MM.1S (cell line): ENCODE measurements around the gene USO1.
"Not testable (repeated sequence)": the region's sequence is repeated elsewhere in the genome, so short reads cannot be mapped to it uniquely, and the experiment has no call there.

Experiments used
- DNase-seq: peaks from one replicate; pipeline ENCODE4 v3.0.0-alpha.2; 2015
- H2AFZ ChIP-seq: fragments of 300-600 bp; sonication (generic); 2 replicates; pipeline ENCODE4 v1.6.0; 2016; ENCODE audit warnings: antibody characterized with exemption, low read length
- H3F3A ChIP-seq: fragments of 300-600 bp; sonication (generic); 2 replicates; pipeline ENCODE4 v1.6.1; 2016; ENCODE audit warnings: mild to moderate bottlenecking, antibody characterized with exemption, low read length, moderate library complexity, mixed read lengths; ENCODE audit not compliant: insufficient read depth
- H3K27ac ChIP-seq: fragments of 300-600 bp; sonication (generic); 2 replicates; pipeline ENCODE4 v1.5.1; 2016; ENCODE audit warnings: mild to moderate bottlenecking, low read length
- H3K27me3 ChIP-seq: fragments of 300-600 bp; sonication (generic); replicated peaks from 2 replicates; pipeline ENCODE4 v1.6.0; 2016; ENCODE audit warnings: low read length; ENCODE audit not compliant: insufficient read depth
- H3K36me3 ChIP-seq: fragments of 300-600 bp; sonication (generic); replicated peaks from 2 replicates; pipeline ENCODE4 v1.6.1; 2016; ENCODE audit warnings: mild to moderate bottlenecking, low read length, mixed read lengths; ENCODE audit not compliant: insufficient read depth
- H3K4me1 ChIP-seq: fragments of 300-600 bp; sonication (generic); 2 replicates; pipeline ENCODE4 v1.6.1; 2016; ENCODE audit warnings: low read length, mixed read lengths
- H3K4me2 ChIP-seq: fragments of 300-600 bp; sonication (generic); 2 replicates; pipeline ENCODE4 v1.6.0; 2016; ENCODE audit warnings: low read depth, low read length
- H3K4me3 ChIP-seq: fragments of 300-600 bp; sonication (generic); 2 replicates; pipeline ENCODE4 v1.5.1; 2016; ENCODE audit warnings: low read length, mixed read lengths
- H3K79me2 ChIP-seq: fragments of 300-600 bp; sonication (generic); 2 replicates; pipeline ENCODE4 v1.6.1; 2016; ENCODE audit warnings: mixed run types, low read length, mixed read lengths
- H3K9ac ChIP-seq: fragments of 300-600 bp; sonication (generic); 2 replicates; pipeline ENCODE4 v1.6.1; 2016; ENCODE audit warnings: low read length, mixed read lengths
- H3K9me2 ChIP-seq: fragments of 300-600 bp; sonication (generic); replicated peaks from 2 replicates; pipeline ENCODE4 v1.6.1; 2016; ENCODE audit warnings: mild to moderate bottlenecking, low read length, mixed read lengths; ENCODE audit not compliant: insufficient read depth
- H3K9me3 ChIP-seq: fragments of 300-600 bp; sonication (generic); replicated peaks from 2 replicates; pipeline ENCODE4 v1.6.1; 2016; ENCODE audit warnings: mild to moderate bottlenecking, low read length, mixed read lengths; ENCODE audit not compliant: insufficient read depth
- H4K20me1 ChIP-seq: fragments of 300-600 bp; sonication (generic); 2 replicates; pipeline ENCODE4 v1.6.1; 2016; ENCODE audit warnings: mild to moderate bottlenecking, low read length, moderate library complexity, mixed read lengths; ENCODE audit not compliant: insufficient read depth
- CTCF ChIP-seq: fragments of 300-600 bp; sonication (generic); IDR thresholded peaks from 2 replicates; pipeline ENCODE4 v1.5.1; 2016; ENCODE audit warnings: antibody characterized with exemption, low read length, mixed read lengths
- EZH2 ChIP-seq: fragments of 300-600 bp; sonication (generic); optimal IDR thresholded peaks from 2 replicates; pipeline ENCODE3; 2017; ENCODE audit warnings: low read depth, mild to moderate bottlenecking, antibody characterized with exemption, low read length, mixed read lengths
- EZH2phosphoT487 ChIP-seq: fragments of 300-600 bp; sonication (generic); IDR thresholded peaks from 2 replicates; pipeline ENCODE4 v1.6.1; 2018; ENCODE audit warnings: antibody characterized with exemption, low read length

The USO1 gene

GRCh38 chr4:75685546-75686189 is 38.7 kb upstream of the USO1 start:
- Histone ChIP-seq H3K36me3 (no peaks in the 10 kb centered on the region), H3K4me2 (no peak overlapping the region), H3K79me2 (no peaks in the 10 kb centered on the region), H4K20me1 (no peaks in the 10 kb centered on the region), H3K4me3 (no peak overlapping the region), H3K9me3 (no peaks in the 10 kb centered on the region), H3K9ac (no peak overlapping the region), H3K9me2 (no peaks in the 10 kb centered on the region), H3K4me1 (no peaks in the 10 kb centered on the region), H3K27ac (no peak overlapping the region), H2AFZ (no peak overlapping the region), H3K27me3 (no peaks in the 10 kb centered on the region), H3F3A (no peaks in the 10 kb centered on the region)
- TF ChIP-seq EZH2, result no peak
- TF ChIP-seq CTCF, result no peak
- DNase-seq, result no peak

GRCh38 chr4:75686346-75686745 is 38.0 kb upstream of the USO1 start:
- Histone ChIP-seq H3F3A (no peaks in the 10 kb centered on the region), H3K4me3 (no peak overlapping the region), H4K20me1 (no peaks in the 10 kb centered on the region), H3K27me3 (no peaks in the 10 kb centered on the region), H3K9ac (no peak overlapping the region), H2AFZ (no peak overlapping the region), H3K36me3 (no peaks in the 10 kb centered on the region), H3K4me2 (no peak overlapping the region), H3K79me2 (no peaks in the 10 kb centered on the region), H3K4me1 (no peaks in the 10 kb centered on the region), H3K27ac (no peak overlapping the region), H3K9me3 (no peaks in the 10 kb centered on the region), H3K9me2 (no peaks in the 10 kb centered on the region)
- DNase-seq, result no peak
- TF ChIP-seq EZH2 (no peak), EZH2phosphoT487 (no peak), CTCF (no peak)

GRCh38 chr4:75687125-75687524 is 37.3 kb upstream of the USO1 start:
- not testable (repeated sequence) for H2AFZ ChIP-seq, H3K4me1 ChIP-seq, H3K9me2 ChIP-seq, H3K36me3 ChIP-seq, H3F3A ChIP-seq, H3K4me2 ChIP-seq, DNase-seq, H3K9ac ChIP-seq, H3K27ac ChIP-seq, H3K9me3 ChIP-seq, H3K79me2 ChIP-seq, H3K4me3 ChIP-seq, H4K20me1 ChIP-seq, H3K27me3 ChIP-seq

- H3K27me3 ChIP-seq, H3K79me2 ChIP-seq, H3K4me3 ChIP-seq, H3K9ac ChIP-seq, H2AFZ ChIP-seq, H3F3A ChIP-seq, DNase-seq, H3K4me1 ChIP-seq, H3K9me2 ChIP-seq, H4K20me1 ChIP-seq, H3K27ac ChIP-seq, H3K36me3 ChIP-seq, H3K4me2 ChIP-seq, H3K9me3 ChIP-seq: not testable (repeated sequence)
Measured at GRCh38 chr4:75692066-75692465, 32.3 kb upstream of the USO1 start.
